GM19372 (cell line): ENCODE data around the gene CXCL17.
"Not testable (repeated sequence)": the region's sequence is repeated elsewhere in the genome, so short reads cannot be mapped to it uniquely, and the experiment has no call there.

Source experiments
- ATAC-seq: cut with Tn5 transposase; IDR thresholded peaks from one replicate; pipeline ENCODE4 v1.9.1; 2021; ENCODE audit warnings: mild to moderate bottlenecking, low read depth, moderate library complexity; ENCODE audit not compliant: unreplicated experiment

The CXCL17 gene

DNA sequence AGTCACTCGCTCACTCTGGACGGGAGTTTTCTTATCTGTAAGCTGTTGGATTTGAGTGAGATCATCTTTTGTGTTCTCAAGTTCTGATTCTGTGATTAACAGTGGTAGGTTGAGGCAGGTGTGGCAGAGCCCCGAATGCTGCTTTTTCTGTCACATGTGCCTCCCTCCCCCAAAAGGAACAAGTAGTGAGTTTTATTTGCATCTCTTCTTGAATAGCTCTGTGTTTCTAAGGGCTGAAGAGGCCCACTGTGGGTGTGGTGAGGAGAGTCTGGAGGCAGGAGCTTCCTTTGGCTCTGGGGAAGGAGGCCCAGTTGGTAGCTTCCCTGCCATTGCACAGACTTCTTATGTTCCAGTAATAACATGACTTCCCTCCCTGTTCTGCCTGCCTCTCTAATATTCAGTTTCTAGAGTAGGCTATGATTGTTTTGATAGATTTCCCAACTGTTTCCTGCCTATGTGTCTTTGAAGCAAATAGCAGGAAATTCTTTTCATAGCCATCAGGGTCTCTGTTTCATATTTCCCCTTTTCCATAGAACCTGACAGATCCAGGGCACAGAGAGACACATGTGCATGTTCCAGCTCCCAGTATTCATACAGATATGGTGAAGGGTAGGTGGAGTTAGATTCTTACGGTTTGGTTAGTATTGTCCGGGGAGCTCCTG is 23.9 kb upstream of the CXCL17 start:
- ATAC-seq = no peak

- ATAC-seq = peak; percentile 80
These were observed 23.1 kb upstream of the CXCL17 start for GRCh38 chr19:42465827-42466280.

- ATAC-seq = no peak
These were observed 19.1 kb upstream of the CXCL17 start for GRCh38 chr19:42461700-42462324.

GRCh38 chr19:42461231-42461630 is 18.5 kb upstream of the CXCL17 start:
- not testable (repeated sequence) for ATAC-seq

DNA sequence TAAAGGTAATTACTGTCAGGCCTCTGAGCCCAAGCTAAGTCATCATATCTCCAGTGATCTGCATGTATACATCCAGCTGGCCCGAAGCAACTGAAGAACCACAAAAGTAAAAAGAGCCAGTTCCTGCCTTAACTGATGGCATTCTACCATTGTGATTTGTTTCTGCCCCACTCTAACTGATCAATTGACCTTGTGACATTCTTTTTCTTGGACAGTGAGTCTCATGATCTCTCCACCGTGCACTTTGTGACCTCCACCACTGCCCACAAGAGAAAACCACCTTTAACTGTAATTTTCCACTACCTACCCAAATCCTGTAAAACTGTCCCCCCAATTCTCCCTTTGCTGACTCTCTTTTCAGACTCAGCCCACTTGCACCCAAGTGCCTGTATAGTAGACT is 17.2 kb upstream of the CXCL17 start:
- no peak for ATAC-seq

- ATAC-seq = no peak
These were observed 12.9 kb upstream of the CXCL17 start for GRCh38 chr19:42455621-42456081.

- no peak for ATAC-seq
These were observed 12.3 kb upstream of the CXCL17 start for GRCh38 chr19:42455086-42455485.

DNA sequence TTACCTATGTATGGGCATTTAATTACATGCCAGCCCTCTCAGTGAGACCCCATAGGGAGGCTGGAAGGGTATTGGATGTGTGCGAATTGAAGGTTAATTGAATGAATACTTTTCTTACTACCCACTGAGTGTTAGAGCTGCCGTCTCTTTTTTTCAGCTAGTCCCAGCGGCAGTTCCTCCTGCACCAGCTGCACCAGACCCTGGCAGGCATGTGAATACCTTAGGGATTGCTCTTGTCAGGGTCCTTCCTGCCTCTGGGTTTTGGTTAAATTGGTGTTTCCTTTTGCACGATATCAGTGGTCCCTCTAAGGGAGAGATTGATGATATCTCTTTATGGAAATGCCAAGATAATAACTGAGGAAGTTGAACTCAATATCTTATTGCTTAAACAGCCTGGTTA is 9.8 kb upstream of the CXCL17 start:
- ATAC-seq = no peak

- peak; percentile 65 for ATAC-seq
These were observed 7.7 kb upstream of the CXCL17 start for GRCh38 chr19:42450314-42450934.

- not testable (repeated sequence) for ATAC-seq
These were observed 5.6 kb upstream of the CXCL17 start for GRCh38 chr19:42448306-42448705.

GRCh38 chr19:42445948-42446347 is 3.2 kb upstream of the CXCL17 start:
- no peak for ATAC-seq

DNA sequence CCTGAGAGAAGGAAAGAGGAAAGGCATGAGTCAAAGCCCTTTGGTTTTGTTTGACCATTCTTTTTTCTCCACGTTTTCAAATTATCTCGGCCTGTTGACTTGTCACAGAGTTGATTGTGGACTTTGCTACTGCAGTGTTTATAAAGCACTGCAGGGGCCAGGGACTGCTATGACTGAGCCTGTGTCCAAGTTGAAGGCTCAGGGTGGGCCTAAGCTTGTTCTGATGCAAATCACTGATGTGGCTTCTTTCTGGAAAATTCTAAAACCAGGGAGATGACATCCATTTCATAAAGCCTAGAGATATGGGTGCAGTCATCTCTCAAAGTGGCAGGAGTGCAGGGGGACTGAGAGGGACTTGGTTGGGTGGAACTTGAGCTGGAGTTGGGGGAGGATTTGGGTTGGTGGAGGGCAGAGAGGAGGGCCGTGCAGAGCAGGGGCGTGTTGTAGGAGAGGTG is 1.2 kb upstream of the CXCL17 start:
- ATAC-seq = no peak

DNA sequence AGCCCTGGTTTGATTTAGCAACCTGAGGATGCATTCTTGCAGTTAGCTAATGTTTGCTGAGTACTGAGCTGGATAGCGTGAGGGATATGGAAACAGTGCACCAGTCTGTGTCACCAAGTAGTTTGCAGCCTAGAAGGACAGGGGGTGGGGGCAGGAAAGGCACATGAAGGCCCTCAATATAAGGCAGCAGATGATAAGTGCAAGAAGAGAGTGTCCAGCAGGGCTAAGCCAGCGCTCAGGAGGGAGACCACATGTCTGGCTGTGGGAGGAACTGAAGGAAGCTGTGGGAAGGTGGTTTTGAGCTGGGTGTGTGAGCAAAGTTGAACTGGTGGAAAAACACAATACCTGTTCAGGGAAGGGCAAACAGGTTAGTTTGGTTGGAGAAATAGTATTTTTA is 1.7 kb downstream of the CXCL17 start:
- ATAC-seq = no peak

- ATAC-seq = no peak
These were observed 2.2 kb downstream of the CXCL17 start for GRCh38 chr19:42440357-42441048.

GRCh38 chr19:42436006-42436405 is 6.7 kb downstream of the CXCL17 start:
- no peak for ATAC-seq

- no peak for ATAC-seq
These were observed 7.4 kb downstream of the CXCL17 start for GRCh38 chr19:42435316-42435715.

DNA sequence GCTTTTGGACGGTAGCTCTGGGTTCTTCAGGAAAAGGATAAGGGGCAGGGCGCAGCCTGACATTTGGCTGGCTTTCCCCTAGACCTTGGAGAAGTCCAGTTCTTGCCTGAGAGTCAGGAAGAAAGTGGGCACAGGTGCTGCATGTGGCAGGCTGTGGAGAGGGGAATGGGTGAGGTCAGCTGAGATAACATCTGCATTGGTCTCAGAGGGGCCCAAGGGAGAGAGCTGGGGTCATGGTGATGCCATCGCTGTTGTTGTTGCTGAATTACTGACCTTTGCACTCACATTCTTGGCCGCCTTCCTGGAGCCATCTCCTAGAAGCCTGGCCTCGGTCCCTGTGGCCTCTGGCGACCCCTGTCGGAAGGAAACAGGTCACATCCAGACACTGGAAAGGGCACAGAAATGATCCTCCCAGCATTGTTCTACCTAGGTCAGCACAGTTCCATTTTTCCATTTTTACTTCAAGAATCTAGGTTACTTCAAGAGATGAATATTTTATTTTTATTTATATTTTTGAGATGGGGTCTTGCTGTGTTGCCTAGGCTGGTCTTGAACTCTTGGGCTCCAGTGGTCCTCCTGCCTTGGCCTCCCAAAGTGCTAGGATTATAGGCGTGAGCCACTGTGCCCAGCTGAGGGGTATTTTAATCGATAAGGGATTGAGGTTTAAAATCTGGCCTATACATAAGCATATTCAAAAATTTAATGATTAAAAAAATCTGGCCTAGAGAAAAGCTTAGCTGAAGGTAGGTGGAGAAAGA is 9.1 kb downstream of the CXCL17 start:
- no peak for ATAC-seq

DNA sequence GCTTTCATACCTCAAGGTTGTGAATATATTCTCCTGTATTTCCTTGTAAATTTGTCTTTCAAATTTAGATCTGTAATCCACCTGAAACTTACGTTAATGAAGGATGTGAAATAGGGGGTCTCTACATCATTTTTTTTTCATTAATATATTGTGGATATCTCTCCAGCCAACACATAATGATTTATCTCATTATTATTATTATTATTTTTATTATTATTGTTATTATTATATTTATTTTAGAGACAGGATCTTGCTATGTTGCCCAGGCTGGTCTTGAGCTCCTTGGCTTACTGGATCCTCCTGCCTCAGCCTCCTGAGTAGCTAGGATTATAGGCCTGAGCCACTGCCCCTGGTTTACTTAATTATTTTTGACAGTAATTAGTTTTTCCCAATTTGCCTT is 11.3 kb downstream of the CXCL17 start:
- ATAC-seq = no peak

DNA sequence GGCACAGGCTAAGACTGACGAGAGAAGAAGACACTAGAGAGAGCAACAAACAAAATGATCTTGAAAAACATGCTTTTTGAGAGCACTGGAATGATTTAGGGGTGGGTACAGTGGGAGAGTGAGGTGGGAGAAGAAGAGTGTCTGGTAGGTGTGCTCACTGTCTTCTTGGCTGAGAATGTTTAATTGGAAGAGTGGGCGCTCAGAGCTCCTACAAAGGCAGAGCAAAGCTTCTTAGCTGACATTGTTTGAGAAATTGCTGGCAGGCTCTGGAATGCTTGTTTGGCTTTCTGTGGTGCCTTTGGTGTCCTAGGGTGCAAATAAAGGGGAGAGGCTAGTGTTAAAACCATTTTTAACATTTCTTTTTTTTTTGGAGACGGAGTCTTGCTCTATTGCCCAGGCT is 14.1 kb downstream of the CXCL17 start:
- no peak for ATAC-seq

DNA sequence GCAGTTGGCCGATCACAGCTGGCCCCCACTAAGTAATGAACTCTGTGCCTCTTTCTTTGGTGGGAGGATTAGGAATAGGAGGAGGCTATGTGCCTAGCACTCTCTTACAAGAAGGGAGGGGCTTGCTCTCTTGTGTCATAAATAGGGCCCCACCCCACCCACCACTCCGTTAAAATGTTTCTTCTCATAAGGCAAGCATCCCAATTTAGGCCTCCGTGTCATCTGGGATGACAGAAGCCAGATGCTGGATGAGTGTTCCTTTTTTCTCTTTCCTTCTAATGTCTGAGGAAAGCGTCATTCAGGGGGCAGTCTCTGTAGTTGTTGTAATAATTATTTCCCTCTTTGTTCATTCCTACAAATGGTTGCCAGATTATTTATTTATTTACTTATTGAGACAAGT is 15.4 kb downstream of the CXCL17 start, which contains the start of gene LIPE:
LIPE (minus strand) TSS at position 76 of the 400 bp plus-strand sequence. CDS start 239 bp downstream, outside the sequence.
- no peak for ATAC-seq
